Left colon (tissue), 2 donors: ENCODE measurements around the gene IRX2. TPM values are rescaled to one million over a fixed set of nuclear protein-coding genes. Genes with fewer than 3 reads are reported as not detected.

ENCODE experiments used
- ATAC-seq: fragments of 200-7000 bp; cut with Tn5 transposase; one replicate; pipeline ENCODE4 v1.9.1; 2020; ENCODE audit warnings: mild to moderate bottlenecking, moderate library complexity
- DNase-seq, 2 donors: peaks; one replicate each; pipeline ENCODE4 v3.0.0-alpha.2; 2020
- intact Hi-C, 2 donors: fragments of 100-400 bp; cut with DNase I in 1 of 2; cut with micrococcal nuclease in 1 of 2; formaldehyde crosslinking; loops; one replicate each; pipeline versions ENCODE4 v1.11.2 to v1.14.0; 2022; cut with DNase I, micrococcal nuclease
- total RNA-seq, 2 donors: library from RNA; stranded (reverse); fragmentation: NEBNext Ultra II Directional; extraction: Animal tissue kit (Norgen Biotek cat#: 25700); gene quantifications; one replicate each; pipeline ENCODE4 v1.2.1, GENCODE V29; 2021
- donor health status: DM: no; HTN: no; CAD: no.
- donor health status: DM: yes; HTN: yes; CAD: no.

Gene IRX2
- total RNA-seq, 2 donors from 2014 or later = 0.21 TPM; not detected in 1

DNA sequence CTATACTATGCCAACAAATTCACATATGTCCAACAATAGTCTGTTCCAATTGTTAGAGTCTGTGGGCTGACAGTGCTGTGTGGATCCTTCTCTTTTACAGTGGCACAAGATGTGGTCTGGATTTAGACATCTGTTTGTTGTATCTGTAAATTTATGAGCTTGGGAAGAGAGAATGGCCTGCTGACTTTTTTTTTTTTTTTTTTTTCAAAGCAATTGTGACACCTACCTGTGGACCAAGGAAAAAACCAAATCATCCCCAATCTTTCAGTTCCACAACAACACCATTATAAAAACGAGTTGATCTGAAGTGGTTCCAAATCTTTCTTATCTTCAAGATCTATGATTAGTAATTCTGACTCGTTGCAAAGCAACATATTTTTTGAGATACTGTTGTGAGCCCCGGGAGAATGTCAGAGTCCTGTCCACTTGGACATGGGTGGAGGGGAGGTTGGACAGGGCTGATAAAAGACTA, 4.9 kb downstream of the IRX2 start:
- intact Hi-C loops = no loop called here
- DNase-seq (no peak), ATAC-seq (no peak)

DNA sequence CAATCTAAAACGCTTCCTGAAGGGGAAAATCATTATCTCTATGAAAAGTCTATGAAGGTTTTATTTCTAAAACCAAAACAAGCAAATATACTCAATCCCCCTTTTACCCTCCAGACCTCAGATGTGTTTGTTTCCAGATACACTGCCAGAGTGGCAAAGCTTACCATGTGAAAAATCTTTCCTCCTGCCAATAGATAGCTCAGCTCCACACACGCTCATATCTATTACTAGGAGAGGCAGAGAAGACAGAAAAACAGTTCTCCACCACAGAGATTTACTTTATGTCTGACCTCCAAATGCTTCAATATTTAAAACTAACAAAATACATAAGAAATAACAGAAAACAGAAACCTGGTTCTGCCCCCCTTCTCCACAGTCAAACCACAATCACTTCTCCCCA, 7.0 kb downstream of the IRX2 start:
- ATAC-seq (no peak), DNase-seq (no peak)
- intact Hi-C loops = no loop called here

DNA sequence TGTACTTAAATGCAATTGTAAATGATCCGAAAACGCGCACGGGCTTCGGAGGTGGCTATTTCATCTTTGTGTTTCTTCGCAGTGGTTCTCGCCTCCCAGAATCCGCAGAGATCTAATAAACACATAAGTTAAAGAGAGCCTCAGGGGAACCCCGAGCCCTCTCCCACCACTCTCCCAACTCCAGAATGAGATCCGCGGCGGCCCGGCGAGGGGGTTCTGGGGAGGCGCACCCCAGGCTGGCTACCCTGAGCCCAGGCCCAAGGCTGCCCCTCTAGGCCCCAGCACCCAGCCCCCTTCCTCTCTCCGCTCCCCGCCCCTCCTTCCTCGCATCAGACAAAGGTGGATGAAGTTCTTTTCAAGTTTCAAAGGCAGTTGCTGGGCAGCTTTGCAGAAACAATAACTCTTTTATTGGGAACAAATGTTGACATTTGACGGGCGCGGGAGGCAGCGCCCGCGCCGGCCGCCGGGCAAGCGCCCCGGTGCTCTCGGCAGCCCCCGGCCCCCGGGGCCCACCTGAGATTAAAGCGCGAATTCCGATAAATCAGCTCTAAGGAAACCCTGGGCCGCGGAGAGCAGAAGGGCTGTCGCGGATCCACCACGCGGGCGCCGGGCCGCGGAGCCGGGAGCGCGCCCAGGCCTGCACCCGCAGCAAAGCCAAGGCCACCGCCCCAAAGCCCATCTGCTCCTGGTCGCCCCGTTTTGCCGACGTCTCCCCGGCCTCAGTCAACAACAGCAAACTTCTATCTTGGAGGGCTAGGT, 8.4 kb downstream of the IRX2 start:
- intact Hi-C loops = no loop called here
- DNase-seq (no peak), ATAC-seq (no peak)

GRCh38 chr5:2741956-2742355, 9.5 kb downstream of the IRX2 start:
- DNase-seq (no peak), ATAC-seq (no peak)
- intact Hi-C loops = no loop called here

DNA sequence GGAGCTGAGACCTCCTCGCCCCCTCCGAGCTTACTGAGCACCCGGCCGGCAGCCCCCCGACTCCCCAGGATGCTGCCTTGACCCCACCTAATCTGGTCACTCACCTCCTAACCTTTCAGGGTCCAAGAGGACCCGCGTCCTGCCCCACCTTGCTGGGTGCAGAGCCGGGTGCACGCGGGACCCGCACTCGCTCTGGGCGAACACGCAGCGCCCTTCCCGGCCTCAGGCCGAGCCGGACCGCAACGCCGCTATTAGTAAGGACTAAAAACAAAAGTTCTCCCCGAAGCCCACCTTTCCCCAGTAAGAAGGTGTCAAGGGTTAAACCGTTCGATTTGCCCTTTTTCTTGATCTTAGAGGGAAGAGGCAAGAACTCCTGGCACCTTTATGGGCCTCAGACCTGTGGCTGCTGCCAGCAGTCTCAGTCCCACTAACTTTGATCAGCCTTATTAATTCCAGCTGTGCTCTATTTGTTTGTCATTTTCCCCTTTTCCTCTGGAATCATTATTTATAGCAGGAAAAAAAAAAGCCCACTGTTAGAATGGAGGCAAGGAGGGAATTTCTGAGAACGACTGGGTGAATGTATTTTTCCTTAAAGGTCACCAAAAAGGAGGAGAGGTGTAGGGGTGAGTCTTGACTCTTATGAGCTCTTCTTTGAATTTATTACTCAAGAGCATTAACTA, 10.5 kb downstream of the IRX2 start:
- intact Hi-C loops = no loop called here
- DNase-seq = no peak
- no peak for ATAC-seq

DNA sequence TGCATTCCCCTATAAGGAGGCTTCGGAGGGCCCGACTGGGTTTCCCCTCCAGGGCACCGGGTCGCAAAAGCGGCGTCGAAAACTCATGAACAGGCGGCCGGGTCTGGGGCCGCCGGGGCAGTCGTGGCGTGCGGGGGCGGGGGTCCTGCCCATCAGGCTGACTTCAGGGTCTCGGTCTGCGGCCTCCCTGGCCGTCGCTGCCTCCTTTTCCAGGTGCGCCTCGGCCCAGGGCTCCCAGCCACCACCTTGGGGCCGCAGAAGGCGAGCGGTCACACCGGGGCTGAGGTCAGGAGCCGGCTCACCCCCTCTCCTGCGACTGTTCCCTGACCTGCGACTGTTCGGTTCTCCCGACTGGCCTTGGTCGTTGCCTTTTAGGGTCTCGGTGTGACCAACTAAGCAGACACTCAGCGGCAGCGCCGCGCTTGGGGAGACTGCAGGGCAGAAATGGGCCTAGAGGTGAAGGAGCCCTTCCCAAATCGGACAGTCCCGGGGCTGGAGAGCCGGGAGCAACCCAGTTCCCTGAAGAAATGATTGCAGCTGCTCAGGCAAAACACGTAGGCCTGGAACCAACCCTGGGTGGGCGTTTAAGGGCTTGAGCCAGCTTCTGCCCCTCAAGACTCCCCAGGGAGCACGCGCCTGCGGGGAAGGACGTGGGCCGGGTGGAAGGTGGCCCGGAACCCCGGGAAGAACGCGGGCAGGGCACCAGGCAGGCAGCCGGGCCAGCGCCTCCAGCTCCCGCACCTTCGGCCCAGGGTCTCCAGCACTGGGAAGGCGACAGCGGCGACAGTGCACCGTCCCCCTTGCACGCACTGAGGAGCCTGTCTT, 11.2 kb downstream of the IRX2 start:
- ATAC-seq (no peak), DNase-seq (no peak)
- intact Hi-C loops = no loop called here

- ATAC-seq (no peak), DNase-seq (no peak)
- intact Hi-C loops = no loop called here
These were observed 12.0 kb downstream of the IRX2 start for GRCh38 chr5:2739360-2740050.

DNA sequence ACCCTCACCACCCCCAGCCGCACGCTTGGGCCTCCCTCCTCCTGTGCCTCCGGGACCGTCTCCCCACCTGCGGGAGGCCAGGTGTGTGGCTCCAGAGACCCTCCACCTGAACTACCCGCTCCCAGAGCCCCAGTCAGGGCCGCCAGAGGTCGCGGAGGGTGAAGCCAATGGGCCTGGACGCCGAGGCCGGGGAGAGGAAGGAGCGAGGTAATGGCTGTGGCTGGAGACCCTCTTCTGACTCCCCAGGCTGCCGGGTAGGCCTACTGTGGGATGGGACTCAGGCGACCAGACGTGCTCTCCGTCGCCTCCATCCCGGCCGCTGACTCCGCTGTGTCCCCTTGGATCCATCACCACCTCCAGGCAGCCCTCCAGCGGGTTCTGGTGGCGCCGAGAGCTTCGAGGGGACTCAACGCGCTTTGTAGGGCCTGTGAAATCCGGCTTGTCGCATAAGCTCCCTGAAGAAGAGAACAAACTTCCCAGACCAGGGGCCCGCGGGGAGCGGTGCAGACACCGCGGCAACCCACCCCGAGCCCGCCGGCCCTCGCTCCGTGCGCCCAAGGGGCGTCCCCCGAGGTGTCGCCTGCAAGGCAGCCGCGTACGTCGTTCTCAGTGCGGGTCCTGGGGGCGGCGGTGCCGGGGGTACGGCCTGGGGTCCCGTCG, 12.6 kb downstream of the IRX2 start:
- DNase-seq (no peak), ATAC-seq (no peak)
- intact Hi-C loops = no loop called here

- no peak for ATAC-seq
These were observed 13.2 kb downstream of the IRX2 start for GRCh38 chr5:2738156-2738699.

DNA sequence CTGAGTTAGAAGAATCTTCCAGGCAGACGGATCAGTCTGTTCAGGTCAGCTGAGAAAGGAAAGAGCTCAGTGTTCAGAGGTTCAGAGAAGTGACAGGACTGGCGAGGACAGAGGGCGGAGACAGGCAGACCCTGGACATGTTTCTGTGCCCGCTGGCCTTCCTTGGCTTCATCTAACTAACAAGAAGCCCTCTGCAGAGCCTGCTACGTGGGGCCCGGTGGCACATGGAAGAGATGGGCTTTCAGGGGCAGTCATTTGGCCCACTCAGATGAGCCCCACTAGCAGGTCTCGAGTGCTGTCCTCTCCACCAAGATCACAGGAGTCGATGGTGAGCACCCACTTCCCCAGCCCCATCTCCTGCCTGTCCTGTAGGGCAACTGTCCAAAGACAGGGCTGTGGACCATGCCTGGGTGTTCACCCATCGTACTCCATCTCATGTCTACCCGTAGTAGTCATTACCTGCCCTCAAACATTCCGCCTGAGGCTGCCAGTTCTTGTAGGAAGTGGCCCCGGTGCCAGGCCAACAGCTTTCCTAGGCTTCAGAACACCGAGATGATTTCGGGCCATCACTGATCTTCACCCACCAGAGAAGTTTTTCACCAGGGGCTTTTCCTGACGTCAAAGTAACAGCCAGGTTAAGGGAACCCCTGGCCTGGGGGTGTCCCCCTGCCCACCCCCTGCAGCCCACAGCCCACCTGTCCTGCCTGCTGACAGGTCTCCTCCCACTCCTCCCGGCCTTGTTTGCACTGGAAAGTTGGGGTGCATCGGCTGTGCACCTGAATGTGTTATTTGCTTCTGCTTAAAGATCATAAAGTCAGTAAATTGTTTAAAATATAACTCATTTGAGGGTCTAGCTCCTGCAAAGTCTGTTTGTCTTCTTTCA, 14.0 kb downstream of the IRX2 start:
- no peak for DNase-seq
- ATAC-seq = no peak
- intact Hi-C loops = no loop called here

More at GRCh38 chr5:2738156-2738699, 13.2 kb downstream of the IRX2 start:
- DNase-seq = no peak
- intact Hi-C loops = no loop called here

DNA sequence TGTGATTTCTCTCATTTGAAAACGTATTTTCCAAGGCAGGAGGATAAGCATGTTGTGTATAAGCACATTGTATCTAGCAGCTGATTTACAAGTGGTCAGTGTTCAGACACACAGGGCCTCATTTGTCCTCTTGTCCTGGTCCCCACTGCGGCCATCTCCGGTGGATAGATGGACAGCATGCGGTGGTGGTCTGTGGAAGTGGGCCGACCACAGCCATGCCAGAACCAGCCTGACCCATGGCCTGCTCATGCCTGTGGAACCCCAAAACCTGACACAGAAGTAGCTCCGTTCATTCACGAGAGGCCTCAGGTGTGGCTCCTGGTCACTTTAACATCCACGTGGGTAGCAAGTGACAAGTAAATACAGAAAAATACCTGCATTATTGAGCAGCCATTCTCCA, 14.6 kb downstream of the IRX2 start:
- intact Hi-C loops = no loop called here
- ATAC-seq (no peak), DNase-seq (no peak)

DNA sequence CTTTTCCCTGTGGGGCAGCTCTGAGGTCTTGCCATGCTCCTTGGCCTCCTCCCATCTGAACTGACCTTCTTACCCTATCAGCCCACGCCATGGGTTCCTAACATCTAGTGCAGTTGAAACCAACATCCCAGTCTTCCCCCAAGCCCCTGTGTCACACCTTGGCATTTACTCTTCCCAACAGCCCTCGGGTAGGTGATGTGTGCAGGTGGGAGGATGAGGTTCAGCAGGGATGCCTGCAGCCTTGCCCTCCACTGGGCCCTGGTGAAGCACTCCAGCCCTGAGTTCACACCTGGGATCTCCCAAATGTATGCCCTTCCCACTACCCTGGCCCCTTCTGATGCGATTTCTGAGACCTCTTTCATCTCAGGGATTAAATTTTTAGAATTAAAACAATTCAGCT, 15.5 kb downstream of the IRX2 start:
- DNase-seq (no peak), ATAC-seq (no peak)
- intact Hi-C loops = no loop called here

- DNase-seq (no peak), ATAC-seq (no peak)
- intact Hi-C loops = no loop called here
These were observed 18.6 kb downstream of the IRX2 start for GRCh38 chr5:2732850-2733249.

DNA sequence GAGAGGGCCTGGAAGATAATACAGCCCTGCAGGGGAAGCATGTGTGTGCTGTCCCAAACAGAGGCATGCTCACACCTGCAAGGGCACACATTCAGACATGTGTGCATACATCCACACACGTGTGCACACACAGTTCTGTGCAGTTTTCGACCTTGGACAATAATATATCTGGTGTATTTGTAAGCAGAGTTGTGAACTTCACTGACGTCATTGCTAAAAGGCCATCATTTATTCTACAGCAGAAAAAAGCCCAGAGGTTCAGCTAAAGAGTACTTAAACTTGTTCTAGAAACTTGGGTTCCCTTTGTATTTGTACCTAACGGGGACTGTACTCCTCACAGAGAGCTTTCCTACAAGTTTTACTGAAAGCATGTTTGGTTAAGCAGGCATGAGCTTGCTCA, 19.5 kb downstream of the IRX2 start:
- intact Hi-C loops = no loop called here

GRCh38 chr5:2729189-2729588, 22.3 kb downstream of the IRX2 start:
- intact Hi-C loops = no loop called here
- DNase-seq = no peak
- no peak for ATAC-seq

More for the DNA sequence above, 19.5 kb downstream of the IRX2 start:
- ATAC-seq (no peak), DNase-seq (no peak)

DNA sequence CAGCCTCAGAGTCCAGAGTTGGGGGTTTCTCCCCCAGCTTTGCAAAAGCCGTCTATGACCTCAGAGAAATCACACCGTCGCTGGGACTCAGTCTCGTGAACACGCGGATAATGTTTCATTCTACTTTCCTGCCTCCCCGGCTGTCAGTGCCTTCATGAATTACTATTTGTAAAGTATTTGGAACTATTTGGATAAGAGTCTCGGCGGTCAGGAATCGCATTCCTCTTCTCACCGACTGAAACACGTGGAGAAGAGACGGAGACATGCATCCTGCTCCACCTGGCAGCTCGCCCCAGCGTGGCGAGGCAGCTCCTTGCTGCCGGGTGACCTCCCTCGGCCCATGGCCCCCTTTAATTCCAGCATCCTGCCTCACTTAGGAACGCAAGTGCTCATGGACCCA, 23.9 kb downstream of the IRX2 start:
- DNase-seq (no peak), ATAC-seq (no peak)
- intact Hi-C loops = no loop called here

DNA sequence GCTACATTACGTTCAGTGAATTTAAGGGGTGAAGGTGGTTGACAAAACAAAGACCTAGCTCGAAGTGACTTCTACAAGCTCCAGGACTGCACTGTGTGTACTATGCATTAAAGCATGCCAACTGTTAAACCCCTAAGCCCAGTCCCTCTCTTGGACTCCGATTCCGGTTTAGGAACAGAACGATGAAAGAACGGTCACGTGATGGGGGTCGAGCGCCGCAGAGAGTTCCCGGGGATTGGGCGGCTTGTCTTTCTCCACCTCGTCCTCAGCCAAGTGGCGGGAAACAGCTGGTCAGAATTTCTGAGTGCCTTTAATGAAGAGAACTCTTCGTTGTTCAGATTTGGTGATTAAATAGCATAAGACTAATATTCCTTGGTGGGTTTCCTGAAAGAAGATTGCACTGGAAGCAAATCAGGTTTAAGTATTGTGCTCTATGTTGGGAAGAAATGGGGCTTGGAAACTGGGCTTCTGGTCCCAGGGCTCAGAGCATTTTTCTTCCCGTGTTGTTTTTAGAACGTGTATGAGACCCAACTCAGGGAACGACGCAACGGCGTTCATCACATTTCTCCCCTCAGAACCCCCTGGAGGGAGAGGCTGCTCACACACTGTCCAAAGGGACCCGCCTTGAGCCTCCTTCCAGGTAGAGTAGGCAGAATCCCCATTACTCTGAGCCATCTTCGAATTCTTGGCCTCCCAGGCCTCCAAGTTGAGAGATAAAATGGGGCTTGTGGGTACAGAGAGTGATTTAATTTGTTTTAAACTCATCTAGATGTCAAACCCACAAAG, 25.3 kb downstream of the IRX2 start:
- ATAC-seq (no peak), DNase-seq (no peak)
- intact Hi-C loops = no loop called here
